Measurements from ENCODE around the gene DIO1. TPM values are rescaled to one million over a fixed set of nuclear protein-coding genes. Genes with fewer than 3 reads are reported as not detected.
"Not testable (repeated sequence)": the region's sequence is repeated elsewhere in the genome, so short reads cannot be mapped to it uniquely, and the experiment has no call there.

Gene DIO1
- total RNA-seq, 2 experiments from 2014 or later, result not detected

DNA sequence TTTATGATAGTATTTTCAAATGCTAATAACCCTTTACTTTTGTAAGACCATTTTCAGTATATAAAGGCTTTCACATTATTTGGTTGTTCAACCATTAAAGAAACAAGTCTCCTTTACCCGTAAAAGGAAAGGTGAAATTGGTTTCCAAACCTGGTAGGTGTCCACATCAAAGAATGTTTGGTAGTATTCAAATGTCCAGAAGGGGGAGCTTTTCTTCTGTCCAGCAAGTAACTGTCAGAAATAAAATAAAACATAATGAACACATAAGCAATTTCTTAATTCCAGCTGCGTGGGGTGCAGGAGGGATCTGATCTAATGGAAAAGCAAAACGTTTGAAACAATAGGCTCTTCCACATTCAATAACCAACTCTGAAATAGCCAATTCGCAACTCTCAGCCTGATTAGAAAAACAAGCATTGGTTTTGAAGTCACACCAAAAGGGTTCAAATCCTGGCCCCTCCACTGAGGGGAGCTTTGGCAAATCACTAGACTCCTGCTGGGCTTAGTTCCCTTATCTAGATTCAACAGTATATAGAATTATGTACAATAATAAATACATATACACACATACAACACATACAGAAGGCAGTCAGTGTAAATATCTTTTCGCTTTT lies 15.4 kb upstream of the DIO1 start:
- CTCF ChIA-PET, result interaction anchor here (0.7 to 4.6 kb wide), 19 partner anchors 9 to 204 kb away, joined by 3 to 35 read pairs (median 4); partner anchors contain the start of genes IFT25, LRRC42 and YIPF1
- peaks cover 31% of the 10 kb centered on the region for H3K36me3 Mint-ChIP-seq (ENCODE audit: low read depth)
- H3K27me3 Mint-ChIP-seq, result no peaks in the 10 kb centered on the region
- H3K27ac Mint-ChIP-seq, result no peak overlapping the region
- H3K9me3 Mint-ChIP-seq, result no peaks in the 10 kb centered on the region
- no peak for DNase-seq
- POLR2A ChIA-PET, result interaction anchor here (1.2 to 1.3 kb wide), 2 partner anchors 9 to 21 kb away, joined by 3 read pairs; no protein-coding TSS in a partner anchor
- H3K4me3 Mint-ChIP-seq, result no peak overlapping the region
- H3K4me1 Mint-ChIP-seq, result no peaks in the 10 kb centered on the region

DNA sequence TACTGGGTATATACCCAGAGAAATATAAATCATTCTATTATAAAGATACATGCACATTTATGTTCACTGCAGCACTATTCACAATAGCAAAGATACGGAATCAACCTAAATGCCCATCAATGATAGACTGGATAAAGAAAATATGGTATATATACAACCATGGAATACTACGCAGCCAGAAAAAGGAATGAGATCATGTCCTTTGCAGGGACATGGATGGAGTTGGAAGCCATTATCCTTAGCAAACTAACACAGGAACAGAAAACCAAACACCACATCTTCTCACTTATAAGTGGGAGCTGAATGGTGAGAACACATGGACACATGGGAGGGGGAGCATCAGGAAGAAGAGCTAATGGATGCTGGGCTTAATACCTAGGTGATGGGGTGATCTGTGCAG lies 12.1 kb upstream of the DIO1 start:
- POLR2A ChIA-PET, H3K9me3 Mint-ChIP-seq, H3K4me3 Mint-ChIP-seq, DNase-seq, H3K27me3 Mint-ChIP-seq, H3K4me1 Mint-ChIP-seq, H3K27ac Mint-ChIP-seq: not testable (repeated sequence)
- H3K36me3 Mint-ChIP-seq (ENCODE audit: low read depth), result peaks cover 31% of the 10 kb centered on the region
- CTCF ChIA-PET, result interaction anchor here (1.3 to 4.6 kb wide), 4 partner anchors 22 to 78 kb away, joined by 3 to 35 read pairs (median 4); no protein-coding TSS in a partner anchor

DNA sequence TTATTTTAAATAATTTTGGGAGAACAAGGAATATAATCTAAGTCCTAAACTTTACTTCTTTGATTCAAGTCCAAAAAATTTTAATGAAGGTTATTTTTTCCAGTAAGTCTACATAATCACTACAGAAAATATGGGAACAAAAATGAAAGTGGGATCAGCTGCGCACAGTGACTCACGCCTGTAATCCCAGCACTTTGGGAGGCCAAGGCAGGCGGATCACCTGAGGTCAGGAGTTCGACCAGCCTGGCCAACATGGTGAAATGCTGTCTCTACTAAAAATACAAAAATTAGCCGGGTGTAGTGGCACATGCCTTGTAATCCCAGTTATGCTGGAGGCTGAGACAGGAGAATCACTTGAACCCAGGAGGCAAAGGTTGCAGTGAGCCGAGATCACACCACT lies 10.4 kb upstream of the DIO1 start:
- peaks cover 11% of the 10 kb centered on the region for H3K4me1 Mint-ChIP-seq
- not testable (repeated sequence) for H3K9me3 Mint-ChIP-seq, H3K4me3 Mint-ChIP-seq, H3K27ac Mint-ChIP-seq, H3K27me3 Mint-ChIP-seq, DNase-seq
- peaks cover 27% of the 10 kb centered on the region for H3K36me3 Mint-ChIP-seq (ENCODE audit: low read depth)
- POLR2A ChIA-PET, result interaction anchor here (0.7 to 1.3 kb wide), 2 partner anchors 13 to 62 kb away, joined by 3 read pairs; partner anchors contain the start of gene IFT25
- CTCF ChIA-PET, result interaction anchor here (0.6 to 1.5 kb wide), 2 partner anchors 62 to 66 kb away, joined by 3 to 6 read pairs; partner anchors contain the start of genes IFT25 and LRRC42

DNA sequence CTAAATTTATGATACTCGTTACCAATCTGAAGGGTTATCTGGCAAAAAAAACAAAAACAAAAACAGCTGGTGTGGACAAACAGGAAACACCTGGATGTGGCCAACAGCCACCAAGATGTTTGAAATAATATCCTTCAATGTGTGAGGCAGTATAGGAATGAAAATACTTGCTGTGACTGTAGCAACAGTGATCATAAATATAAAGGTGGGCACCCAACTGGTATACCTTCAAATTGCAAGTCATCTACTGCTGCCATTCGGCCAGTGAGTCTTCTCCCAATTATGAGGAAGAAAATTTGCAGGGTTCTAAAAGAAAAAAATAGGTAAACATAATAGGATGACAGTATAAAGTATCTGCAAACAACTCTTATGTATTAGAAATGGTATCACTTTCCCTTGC lies 5.3 kb upstream of the DIO1 start:
- peaks cover 4% of the 10 kb centered on the region for H3K36me3 Mint-ChIP-seq (ENCODE audit: low read depth)
- H3K27ac Mint-ChIP-seq, result no peak overlapping the region
- peaks cover 31% of the 10 kb centered on the region for H3K4me1 Mint-ChIP-seq

DNA sequence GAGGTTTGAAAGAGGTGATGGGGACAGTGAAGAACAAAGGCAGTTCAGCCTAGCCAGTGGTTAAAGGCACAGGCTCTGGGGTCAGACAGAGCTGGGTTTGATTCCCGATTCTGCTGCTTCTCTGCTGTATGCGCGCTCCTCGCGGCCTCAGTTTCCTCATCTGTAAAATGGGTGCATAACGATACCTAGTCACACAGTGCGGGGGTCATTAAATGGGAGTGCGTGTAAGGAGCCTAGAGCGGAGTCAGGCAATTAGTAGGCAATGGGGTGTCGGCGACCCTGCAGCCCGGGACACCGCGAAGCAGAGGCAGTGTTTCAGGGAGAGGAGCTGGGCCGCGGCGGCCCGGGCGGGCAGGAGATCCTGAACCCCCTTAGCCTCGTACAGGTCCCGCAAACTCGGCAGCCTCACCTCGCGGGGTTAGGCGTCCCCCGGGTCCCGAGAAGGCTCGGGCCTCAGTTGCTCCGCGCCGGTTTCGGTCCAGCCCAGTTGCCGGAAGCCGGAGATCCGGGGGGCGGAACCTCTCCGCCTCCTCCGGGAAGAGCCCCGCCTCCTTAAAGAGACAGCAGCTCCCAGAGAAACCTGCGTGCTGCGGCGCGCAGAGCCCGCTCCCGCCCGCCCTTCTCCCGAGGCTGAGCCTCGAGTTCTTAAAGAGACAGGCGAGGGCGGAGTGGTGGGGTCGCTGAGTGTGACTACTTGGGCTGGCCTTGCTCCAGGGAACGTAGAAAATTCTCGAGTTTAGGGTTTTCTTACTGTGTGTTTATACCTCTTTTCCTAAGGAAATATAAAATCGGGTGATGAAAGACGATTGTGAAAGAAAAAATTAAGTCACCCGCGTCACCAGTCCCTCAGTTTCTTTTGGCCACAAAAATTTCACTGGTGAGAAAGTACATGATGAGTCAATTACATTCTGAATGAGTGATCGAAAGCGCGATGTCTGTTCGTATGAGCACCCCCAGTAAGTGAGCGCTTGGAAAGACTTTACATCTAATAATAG lies 4.4 kb upstream of the DIO1 start, which contains the start of gene YIPF1:
TSS of gene YIPF1 (minus strand) at position 494 of the 995 bp plus-strand sequence. CDS start 860 bp downstream, outside the sequence.
- Mint-ChIP-seq H3K4me3 (peak within 1 kb of the TSS; percentile 94), H3K27ac (peak within 1 kb of the TSS; percentile 80), H3K36me3 (ENCODE audit: low read depth) (peaks cover 4% of the 10 kb centered on the region), H3K9me3 (no peaks in the 10 kb centered on the region), H3K27me3 (peaks cover 3% of the 10 kb centered on the region), H3K4me1 (peaks cover 31% of the 10 kb centered on the region)
- ChIA-PET POLR2A (interaction anchor here (0.8 to 2.3 kb wide), 11 partner anchors 9 to 76 kb away, joined by 3 to 25 read pairs (median 3); partner anchors contain the start of genes IFT25, LRRC42 and NDC1), CTCF (interaction anchor here (0.7 to 2.0 kb wide), 6 partner anchors 11 to 70 kb away, joined by 3 to 10 read pairs (median 4); partner anchors contain the start of gene IFT25)
- peak; percentile 91 for DNase-seq

More for the DNA sequence above, 5.3 kb upstream of the DIO1 start:
- ChIA-PET POLR2A (interaction anchor here (1.0 to 2.3 kb wide), 5 partner anchors 29 to 59 kb away, joined by 3 to 25 read pairs (median 3); partner anchors contain the start of genes IFT25, LRRC42 and NDC1), CTCF (no interaction called here)
- no peak for DNase-seq
- H3K9me3 Mint-ChIP-seq, result no peaks in the 10 kb centered on the region
- H3K4me3 Mint-ChIP-seq, result peak overlapping the region; percentile 94
- H3K27me3 Mint-ChIP-seq, result peaks cover 2% of the 10 kb centered on the region

DNA sequence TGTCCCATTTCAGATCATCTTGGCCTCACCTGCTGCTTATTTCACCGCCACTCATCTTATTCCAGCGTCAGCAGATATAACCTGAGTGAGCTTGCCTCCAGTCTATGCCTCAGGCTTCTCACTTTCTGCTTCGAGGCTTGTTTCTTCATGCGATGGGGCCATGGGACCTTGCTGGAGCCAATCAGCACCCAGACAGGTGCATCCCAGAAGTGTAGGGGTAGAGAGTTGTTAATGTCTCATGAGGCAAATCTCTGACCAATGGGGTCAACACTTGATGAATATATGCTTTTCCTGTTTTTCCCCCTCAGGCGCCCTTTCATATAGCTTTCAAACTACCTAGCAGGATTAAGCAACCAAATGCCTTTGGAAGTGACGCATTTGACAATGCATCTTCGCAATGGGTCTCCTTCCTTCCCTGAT lies 3.5 kb upstream of the DIO1 start:
- Mint-ChIP-seq H3K36me3 (ENCODE audit: low read depth) (peaks cover 6% of the 10 kb centered on the region), H3K4me1 (peaks cover 31% of the 10 kb centered on the region), H3K9me3 (no peaks in the 10 kb centered on the region), H3K27me3 (peaks cover 8% of the 10 kb centered on the region), H3K4me3 (peak overlapping the region; percentile 94), H3K27ac (no peak overlapping the region)
- ChIA-PET CTCF (interaction anchor here (1.2 to 2.0 kb wide), 5 partner anchors 55 to 69 kb away, joined by 3 to 10 read pairs (median 4); partner anchors contain the start of gene IFT25), POLR2A (interaction anchor here (1.0 to 2.3 kb wide), 5 partner anchors 9 to 59 kb away, joined by 3 to 25 read pairs (median 7); partner anchors contain the start of genes IFT25 and LRRC42)
- DNase-seq, result no peak

DNA sequence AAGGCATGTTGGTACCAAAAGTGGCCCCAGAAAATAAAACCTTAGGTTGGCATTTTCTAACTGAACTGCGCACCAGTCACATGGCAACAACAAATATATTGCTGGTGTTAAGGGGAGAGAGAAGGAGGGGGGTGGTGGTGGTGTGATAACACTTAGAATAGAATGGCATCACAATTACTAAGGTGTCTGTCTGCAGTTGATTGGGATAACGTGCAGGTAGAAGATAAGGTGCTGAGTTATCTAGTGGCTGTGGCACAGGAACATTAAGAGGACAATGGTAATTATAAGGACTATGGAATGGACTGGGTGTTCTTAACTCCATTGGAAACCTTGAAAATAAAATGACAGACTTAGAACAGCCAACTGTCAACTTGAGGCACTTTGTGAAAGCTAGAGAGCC lies 3.0 kb upstream of the DIO1 start:
- peaks cover 12% of the 10 kb centered on the region for H3K27me3 Mint-ChIP-seq
- ChIA-PET POLR2A (interaction anchor here (2.3 kb wide), 1 partner anchor 54 kb away, joined by 25 read pairs; the partner anchor contains the start of genes IFT25 and LRRC42), CTCF (interaction anchor here (1.4 to 2.0 kb wide), 3 partner anchors 54 to 68 kb away, joined by 3 to 10 read pairs (median 8); partner anchors contain the start of gene IFT25)

DNA sequence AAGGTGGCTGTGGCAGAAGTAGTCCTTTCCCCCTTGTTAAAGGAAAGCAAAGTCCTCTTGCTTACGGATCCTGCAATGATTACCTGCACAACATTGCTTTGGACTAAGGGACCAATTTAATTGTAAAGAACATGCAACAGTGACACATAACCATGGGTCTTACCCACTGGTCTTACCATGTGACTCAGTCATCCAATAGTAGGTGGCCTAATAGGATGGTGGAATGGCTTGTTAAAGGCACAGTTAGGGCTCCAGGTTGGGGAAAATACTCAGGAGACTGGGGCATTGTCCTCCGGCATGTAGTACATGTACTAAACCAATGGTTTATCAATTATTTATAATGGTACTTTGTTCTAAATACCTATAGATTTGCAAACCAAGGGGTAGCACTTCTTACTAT lies 2.3 kb upstream of the DIO1 start:
- no peak overlapping the region for H3K4me3 Mint-ChIP-seq
- peaks cover 31% of the 10 kb centered on the region for H3K4me1 Mint-ChIP-seq
- ChIA-PET CTCF (no interaction called here), POLR2A (no interaction called here)
- no peaks in the 10 kb centered on the region for H3K9me3 Mint-ChIP-seq
- no peak overlapping the region for H3K27ac Mint-ChIP-seq
- DNase-seq, result no peak
- H3K27me3 Mint-ChIP-seq, result peaks cover 12% of the 10 kb centered on the region
- H3K36me3 Mint-ChIP-seq (ENCODE audit: low read depth), result peaks cover 8% of the 10 kb centered on the region

More for the DNA sequence above, 3.0 kb upstream of the DIO1 start:
- Mint-ChIP-seq H3K27ac (no peak overlapping the region), H3K4me1 (peaks cover 31% of the 10 kb centered on the region), H3K4me3 (no peak overlapping the region), H3K9me3 (no peaks in the 10 kb centered on the region), H3K36me3 (ENCODE audit: low read depth) (peaks cover 8% of the 10 kb centered on the region)
- no peak for DNase-seq

DNA sequence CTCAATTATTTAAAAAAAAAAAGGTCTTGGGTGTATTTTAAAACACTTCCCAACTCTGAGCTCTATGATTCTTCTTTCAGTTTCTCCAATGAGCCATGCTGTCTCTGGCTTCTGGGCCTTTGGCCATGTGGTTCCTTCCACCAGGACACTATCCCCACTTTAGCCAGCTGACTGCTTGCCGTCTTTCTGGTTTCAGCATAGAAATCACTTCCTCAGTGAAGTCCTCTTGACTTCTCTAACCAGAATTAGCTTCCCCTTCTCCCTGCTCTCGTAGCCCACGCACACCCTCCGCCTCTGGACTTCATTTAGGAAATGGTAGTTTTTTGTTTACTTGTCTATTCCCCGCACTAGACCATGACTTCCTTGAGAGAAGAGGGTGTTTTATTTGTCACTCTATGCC lies 1.1 kb upstream of the DIO1 start:
- ChIA-PET CTCF (interaction anchor here (1.1 to 1.5 kb wide), 3 partner anchors 12 to 53 kb away, joined by 3 to 4 read pairs (median 3); partner anchors contain the start of genes IFT25 and LRRC42), POLR2A (interaction anchor here (0.6 to 2.0 kb wide), 3 partner anchors 52 to 67 kb away, joined by 3 to 6 read pairs (median 3); partner anchors contain the start of gene IFT25)
- H3K4me3 Mint-ChIP-seq, result no peak overlapping the region
- peaks cover 12% of the 10 kb centered on the region for H3K27me3 Mint-ChIP-seq
- H3K9me3 Mint-ChIP-seq, result no peaks in the 10 kb centered on the region
- H3K27ac Mint-ChIP-seq, result no peak overlapping the region
- H3K4me1 Mint-ChIP-seq, result peaks cover 27% of the 10 kb centered on the region
- no peak for DNase-seq
- peaks cover 4% of the 10 kb centered on the region for H3K36me3 Mint-ChIP-seq (ENCODE audit: low read depth)

DNA sequence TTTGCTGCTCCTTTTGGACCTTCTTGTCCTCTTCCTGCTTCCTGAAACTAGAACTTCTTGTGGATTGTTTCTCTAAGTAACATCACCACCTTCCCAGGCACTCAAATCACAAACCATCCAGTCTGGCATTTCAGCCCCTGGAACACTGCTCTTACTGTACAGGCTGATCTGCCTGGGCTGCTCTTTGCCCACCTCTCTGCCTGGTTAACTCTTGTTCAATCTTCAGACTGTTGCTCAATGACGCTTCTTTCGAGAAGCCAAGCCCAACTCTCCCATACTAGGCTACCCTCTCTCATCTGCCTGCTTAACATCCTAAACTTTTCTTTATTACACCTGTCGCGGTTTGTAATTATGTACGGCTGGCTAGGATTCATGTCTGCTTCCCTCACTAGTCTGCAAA lies 657 bp downstream of the DIO1 start:
- Mint-ChIP-seq H3K4me3 (no peak overlapping the region), H3K4me1 (peaks cover 16% of the 10 kb centered on the region), H3K27me3 (peaks cover 12% of the 10 kb centered on the region), H3K36me3 (ENCODE audit: low read depth) (peaks cover 4% of the 10 kb centered on the region), H3K27ac (no peak overlapping the region), H3K9me3 (no peaks in the 10 kb centered on the region)
- no peak for DNase-seq
- ChIA-PET POLR2A (no interaction called here), CTCF (interaction anchor here (0.8 kb wide), 1 partner anchor 65 kb away, joined by 4 read pairs; no protein-coding TSS in a partner anchor)

DNA sequence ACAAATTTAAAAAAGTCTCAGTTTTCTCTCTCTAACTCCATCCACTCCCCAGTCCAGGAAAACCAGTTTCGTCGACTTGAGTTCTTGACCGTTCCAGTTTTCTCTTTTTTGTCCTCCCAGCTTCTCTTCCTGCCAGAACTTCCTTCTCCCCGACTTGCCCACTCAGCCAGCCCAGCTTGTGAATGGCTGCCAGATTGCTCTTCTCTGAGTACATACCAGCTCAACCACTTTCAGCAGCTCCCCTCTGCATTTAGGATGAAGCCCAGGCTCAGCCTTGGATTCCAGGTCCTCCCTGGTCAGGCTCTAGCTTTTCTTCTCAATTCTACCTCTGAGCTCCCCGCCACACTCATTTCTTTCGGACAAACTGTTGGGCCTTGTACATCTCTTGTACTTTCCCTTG lies 1.4 kb downstream of the DIO1 start:
- DNase-seq, result no peak
- CTCF ChIA-PET, result interaction anchor here (0.6 to 0.8 kb wide), 2 partner anchors 64 to 310 kb away, joined by 4 to 5 read pairs; no protein-coding TSS in a partner anchor
- H3K27ac Mint-ChIP-seq, result no peak overlapping the region
- peaks cover 9% of the 10 kb centered on the region for H3K4me1 Mint-ChIP-seq
- POLR2A ChIA-PET, result no interaction called here
- H3K9me3 Mint-ChIP-seq, result no peaks in the 10 kb centered on the region
- peaks cover 12% of the 10 kb centered on the region for H3K27me3 Mint-ChIP-seq
- peaks cover 4% of the 10 kb centered on the region for H3K36me3 Mint-ChIP-seq (ENCODE audit: low read depth)
- no peak overlapping the region for H3K4me3 Mint-ChIP-seq

DNA sequence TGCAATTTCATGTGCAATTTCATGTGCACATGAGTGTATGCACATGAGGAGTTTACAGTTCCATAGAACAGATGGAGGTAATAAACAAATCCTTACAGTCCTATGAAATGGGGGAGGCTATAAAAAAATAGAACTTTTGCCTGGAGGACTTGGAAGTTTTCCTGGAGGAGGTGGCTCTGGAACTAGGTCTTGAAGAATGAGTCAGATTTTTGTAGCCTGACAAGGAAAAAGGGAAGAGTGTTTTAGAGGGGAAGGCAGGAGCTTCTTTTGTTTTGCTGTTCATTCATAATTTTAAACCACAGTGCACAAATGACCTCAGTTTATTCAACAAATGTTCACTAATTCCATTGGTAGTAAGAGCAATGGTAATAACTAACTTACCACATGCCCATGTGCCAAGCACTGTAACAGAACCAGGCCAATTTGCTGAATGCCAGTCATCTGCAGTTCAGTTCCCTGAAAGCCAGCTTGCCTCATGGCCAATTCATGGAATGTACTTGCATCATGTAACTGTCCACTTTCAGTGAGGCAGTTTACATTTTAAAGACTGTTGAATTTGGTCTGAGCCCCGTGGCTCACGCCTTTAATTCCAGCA lies 2.7 kb downstream of the DIO1 start:
- no peak for DNase-seq
- H3K36me3 Mint-ChIP-seq (ENCODE audit: low read depth), result peaks cover 4% of the 10 kb centered on the region
- POLR2A ChIA-PET, result no interaction called here
- H3K27ac Mint-ChIP-seq, result no peak overlapping the region
- H3K4me3 Mint-ChIP-seq, result no peak overlapping the region
- no peaks in the 10 kb centered on the region for H3K9me3 Mint-ChIP-seq
- peaks cover 9% of the 10 kb centered on the region for H3K4me1 Mint-ChIP-seq
- peaks cover 10% of the 10 kb centered on the region for H3K27me3 Mint-ChIP-seq
- CTCF ChIA-PET, result no interaction called here
